IMR-90 (cell line): ENCODE results near the gene SLC12A8. TPM values are rescaled to one million over a fixed set of nuclear protein-coding genes. Genes with fewer than 3 reads are reported as not detected.

Experiments used
- ATAC-seq: fragments of 200-7000 bp; cut with Tn5 transposase; 2 replicates; pipeline ENCODE4 v1.9.1; 2020; ENCODE audit warnings: low read depth, mild to moderate bottlenecking, moderate library complexity
- BruUV-seq: library from RNA; stranded (reverse); fragments of 400-500 nt; replicated peaks from 2 replicates; lab custom pipeline; 2021; lab: Mats Ljungman, UMichigan
- CTCF ChIA-PET: fragments of 300-600 bp; formaldehyde crosslinking; extraction: SDS; loops from one replicate; lab custom pipeline; 2021; ENCODE audit warnings: antibody characterized with exemption; lab: Yijun Ruan, JAX
- POLR2A ChIA-PET: fragments of 300-600 bp; sonication (Branson Sonifier 250); formaldehyde crosslinking; loops from one replicate; lab custom pipeline; 2022; ENCODE audit warnings: antibody characterized with exemption; ENCODE audit not compliant: unreplicated experiment; lab: Charles Lee
- DNase-seq: peaks from one replicate; pipeline ENCODE4 v3.0.0; 2013
- H2AFZ ChIP-seq: replicated peaks from 2 replicates; pipeline ENCODE3; 2013; ENCODE audit warnings: low read length, mild to moderate bottlenecking; ENCODE audit not compliant: poor library complexity
- H2AK5ac ChIP-seq: 2 replicates; pipeline ENCODE4 v1.6.1; 2013; ENCODE audit warnings: low read depth, low read length, inconsistent platforms
- H2AK9ac ChIP-seq: replicated peaks from 2 replicates; pipeline ENCODE3; 2013; ENCODE audit warnings: mild to moderate bottlenecking, low read depth, low read length, moderate library complexity; ENCODE audit not compliant: poor library complexity
- H2BK120ac ChIP-seq: 2 replicates; pipeline ENCODE4 v1.6.1; 2013; ENCODE audit warnings: low read depth, low read length, inconsistent platforms
- H2BK15ac ChIP-seq: 3 replicates; pipeline ENCODE4 v1.6.1; 2013; ENCODE audit warnings: low read depth, low read length, inconsistent platforms
- H2BK20ac ChIP-seq: 2 replicates; pipeline ENCODE4 v1.6.1; 2013; ENCODE audit warnings: low read depth, mild to moderate bottlenecking, inconsistent platforms, low read length, moderate library complexity
- H2BK5ac ChIP-seq: 2 replicates; pipeline ENCODE4 v1.6.1; 2013; ENCODE audit warnings: mild to moderate bottlenecking, low read depth, low read length, inconsistent platforms; ENCODE audit not compliant: poor library complexity, severe bottlenecking
- H3K14ac ChIP-seq: replicated peaks from 2 replicates; pipeline ENCODE4 v1.6.1; 2013; ENCODE audit warnings: low read depth, low read length, inconsistent platforms
- H3K18ac ChIP-seq: 2 replicates; pipeline ENCODE4 v1.6.1; 2013; ENCODE audit warnings: low read depth, low read length, control low read depth
- H3K23ac ChIP-seq: 2 replicates; pipeline ENCODE4 v1.6.1; 2013; ENCODE audit warnings: low read depth, low read length, inconsistent platforms
- H3K27ac ChIP-seq: 2 replicates; pipeline ENCODE4 v1.5.1; 2013; ENCODE audit warnings: mild to moderate bottlenecking, control low read depth, low read length; ENCODE audit not compliant: insufficient read depth
- H3K27me3 ChIP-seq: 2 replicates; pipeline ENCODE4 v1.6.1; 2013; ENCODE audit warnings: low read length; ENCODE audit not compliant: control insufficient read depth, insufficient read depth
- H3K36me3 ChIP-seq: 2 replicates; pipeline ENCODE4 v1.6.1; 2013; ENCODE audit warnings: low read length, mixed read lengths; ENCODE audit not compliant: control insufficient read depth, insufficient read depth
- H3K4ac ChIP-seq: 2 replicates; pipeline ENCODE4 v1.6.1; 2013; ENCODE audit warnings: low read depth, low read length, inconsistent platforms
- H3K4me1 ChIP-seq: 2 replicates; pipeline ENCODE4 v1.6.1; 2013; ENCODE audit warnings: low read length, mixed read lengths; ENCODE audit not compliant: control insufficient read depth, insufficient read depth
- H3K4me2 ChIP-seq: 2 replicates; pipeline ENCODE4 v1.6.1; 2013; ENCODE audit warnings: low read depth, mild to moderate bottlenecking, control low read depth, low read length, moderate library complexity
- H3K4me3 ChIP-seq: 2 replicates; pipeline ENCODE4 v1.5.1; 2013; ENCODE audit warnings: low read depth, mild to moderate bottlenecking, control low read depth, low read length, moderate library complexity; ENCODE audit not compliant: insufficient read depth
- H3K56ac ChIP-seq: 2 replicates; pipeline ENCODE4 v1.6.1; 2013; ENCODE audit warnings: low read length, inconsistent platforms; ENCODE audit not compliant: insufficient read depth; ENCODE audit errors: extremely low read depth
- H3K79me1 ChIP-seq, 2 experiments: 2 replicates each; pipeline ENCODE4 v1.6.1; 2013; ENCODE audit warnings: low read length in 2 of 2, inconsistent platforms in 1 of 2, low read depth in 1 of 2
- H3K9ac ChIP-seq: 2 replicates; pipeline ENCODE4 v1.6.1; 2013; ENCODE audit warnings: low read depth, low read length, control low read depth
- H3K9me1 ChIP-seq: 2 replicates; pipeline ENCODE4 v1.6.1; 2013; ENCODE audit warnings: low read length, inconsistent platforms; ENCODE audit not compliant: insufficient read depth
- H3K9me3 ChIP-seq: 2 replicates; pipeline ENCODE4 v1.6.1; 2013; ENCODE audit warnings: low read length; ENCODE audit not compliant: control insufficient read depth, insufficient read depth
- H4K20me1 ChIP-seq: 2 replicates; pipeline ENCODE4 v1.6.1; 2013; ENCODE audit warnings: low read length, inconsistent platforms; ENCODE audit not compliant: insufficient read depth
- H4K5ac ChIP-seq: 2 replicates; pipeline ENCODE4 v1.6.1; 2013; ENCODE audit warnings: mild to moderate bottlenecking, low read depth, low read length, control low read depth
- H4K8ac ChIP-seq, 2 experiments: 2 replicates each; pipeline ENCODE4 v1.6.1; 2013; ENCODE audit warnings: low read depth in 2 of 2, low read length in 2 of 2, control low read depth in 1 of 2, inconsistent platforms in 1 of 2
- H4K91ac ChIP-seq: 2 replicates; pipeline ENCODE4 v1.6.1; 2013; ENCODE audit warnings: low read depth, low read length, inconsistent platforms; ENCODE audit not compliant: insufficient read depth
- MXI1 ChIP-seq: IDR thresholded peaks from 2 replicates; pipeline ENCODE4 v1.6.1; 2012; ENCODE audit warnings: low read depth, mild to moderate bottlenecking, low read length, moderate library complexity, borderline replicate concordance
- WGBS, 2 experiments: methylation state at CpG; one replicate each; pipeline versions ENCODE4 v1.1.5 to v1.1.7; 2013; ENCODE audit warnings: missing lambda C conversion rate in 2 of 2; ENCODE audit not compliant: insufficient read length in 1 of 2; ENCODE audit errors: extremely low coverage in 2 of 2; 5-methylcytosine and 5-hydroxymethylcytosine counted together
- dilution Hi-C: fragments of 300-500 bp; cut with HindIII; formaldehyde crosslinking; loops from one replicate; pipeline ENCODE4 v1.14.3; 2018; ENCODE audit warnings: low sequenced_read_pairs; ENCODE audit not compliant: unreplicated experiment
- in situ Hi-C: fragments of 300-500 bp; cut with MboI; formaldehyde crosslinking; loops from 3 replicates; pipeline ENCODE4 v1.14.3; 2019; ENCODE audit warnings: low sequenced_read_pairs, inconsistent platforms, mixed read lengths
- intact Hi-C: fragments of 100-400 bp; cut with micrococcal nuclease; formaldehyde crosslinking; loops from 2 replicates; pipeline ENCODE4 v1.10.0; 2022
- polyA plus RNA-seq, 3 experiments: library from polyadenylated mRNA; depleted of rRNA; stranded (reverse); fragments of >200 nt; gene quantifications; 2 replicates each; pipeline ENCODE4 v1.2.3, GENCODE V29; 2012; ENCODE audit warnings: low replicate concordance in 1 of 3
- total RNA-seq: library from RNA; depleted of rRNA; stranded (reverse); fragments of >200 nt; gene quantifications from 2 replicates; pipeline ENCODE4 v1.2.3, GENCODE V29; 2012

Gene SLC12A8
- total and polyA plus RNA-seq, 2 of the 4 experiments (the other 2 are of a cell fraction): 2.2 to 4.3 TPM

- Histone ChIP-seq H3K36me3 (no peaks in the 10 kb centered on the region), H3K4me1 (no peaks in the 10 kb centered on the region), H3K23ac (no peak overlapping the region), H3K9me1 (no peaks in the 10 kb centered on the region), H2BK15ac (no peak overlapping the region), H2BK120ac (no peak overlapping the region), H3K4ac (no peak overlapping the region), H2BK20ac (no peak overlapping the region), H4K5ac (no peak overlapping the region), H3K4me2 (no peak overlapping the region), H3K14ac (no peak overlapping the region), H2AK5ac (no peak overlapping the region), H4K20me1 (no peaks in the 10 kb centered on the region), H2AK9ac (no peak overlapping the region), H4K91ac (no peak overlapping the region), H3K9me3 (no peaks in the 10 kb centered on the region), H2BK5ac (no peak overlapping the region), H3K9ac (no peak overlapping the region), H3K56ac (no peak overlapping the region), H2AFZ (no peak overlapping the region), H3K4me3 (no peak overlapping the region), H3K18ac (no peak overlapping the region), H4K8ac (no peak overlapping the region; a peak in 1 of 4 replicates), H3K27me3 (no peaks in the 10 kb centered on the region), H3K27ac (no peak overlapping the region), H3K79me1 (no peaks in the 10 kb centered on the region)
- no peak for TF ChIP-seq MXI1
- CTCF ChIA-PET: no interaction called here
- in situ Hi-C loops: no loop called here
- 60% methylated on average over 1 of the region's 3 CpGs; no CpG with 5 or more reads in 1 of the 2 experiments for WGBS, 2 experiments
- BruUV-seq: no TSS peak
- POLR2A ChIA-PET: no interaction called here
- no peak for ATAC-seq
- DNase-seq: no peak
- intact Hi-C loops: no loop called here
- dilution Hi-C loops: no loop called here
Measured at GRCh38 chr3:125179143-125179883, 33.2 kb downstream of the SLC12A8 start.
